Measurements from ENCODE around the gene TOMM7. TPM values are rescaled to one million over a fixed set of nuclear protein-coding genes. Genes with fewer than 3 reads are reported as not detected.

Gene TOMM7
- total and polyA plus RNA-seq, 9 of the 15 experiments (the other 6 are each of a cell fraction or from before 2014, with no cell fraction given) = 283 to 1,717 (median 638) TPM

- Histone ChIP-seq H3K9ac (ENCODE audit: insufficient read depth in 1 of 2, low read depth in 2 of 2, low read length in 2 of 2) (no peak overlapping the region), H3K27ac (ENCODE audit: extremely low read depth, low read depth, low read length) (no peak overlapping the region), H4K20me1 (replicated peaks; ENCODE audit: control insufficient read depth, insufficient read depth, low read length) (no peaks in the 10 kb centered on the region), H3K27me3 (ENCODE audit: control insufficient read depth in 2 of 2, insufficient read depth in 2 of 2, low read length in 2 of 2) (no peaks in the 10 kb centered on the region), H3K4me1 (replicated peaks in 1 of 2; ENCODE audit: control insufficient read depth in 2 of 2, insufficient read depth in 2 of 2, low read length in 2 of 2) (no peaks in the 10 kb centered on the region; a peak in 3 of 5 replicates), H2AFZ (ENCODE audit: low read depth, low read length) (no peak overlapping the region), H3K4me3 (no peak overlapping the region), H3K4me2 (ENCODE audit: insufficient read depth, low read length) (no peak overlapping the region), H3K9me1 (ENCODE audit: control insufficient read depth, insufficient read depth, low read length) (no peaks in the 10 kb centered on the region), H3K36me3 (ENCODE audit: control insufficient read depth, insufficient read depth, low read length) (peaks cover 4% of the 10 kb centered on the region; the same call in 1 of the 3 replicates), H3K79me2 (ENCODE audit: control insufficient read depth, insufficient read depth, low read length) (no peaks in the 10 kb centered on the region), H3K9me3 (replicated peaks; ENCODE audit: control insufficient read depth, insufficient read depth, low read depth, low read length) (no peaks in the 10 kb centered on the region)
- 31% methylated on average over 2 of the region's 2 CpGs for WGBS (ENCODE audit: insufficient coverage, low coverage, missing lambda C conversion rate)
- DNase-seq (ENCODE audit: extremely low read depth in 1 of 4, low spot score in 3 of 4) = no peak
- POLR2A ChIA-PET = interaction anchor here (2.3 to 3.2 kb wide), 2 partner anchors 9 to 11 kb away, joined by 12 to 13 read pairs; no protein-coding TSS in a partner anchor
- FAIRE-seq = no peak
- CTCF ChIA-PET (ENCODE audit: low intra/inter-chr PET ratio) = no interaction called here
- intact Hi-C loops (cut with micrococcal nuclease) (no loop called here), in situ Hi-C loops (cut with MboI) (no loop called here)
- BruUV-seq (replicated peaks) = no TSS peak
- ATAC-seq = no peak
- TF ChIP-seq POLR2G (IDR thresholded peaks at IDR 0.05; ENCODE audit: low read depth, low read length) (0 out of 2 replicates have a peak, but pooled peaks have one; percentile 3), SIN3B (IDR thresholded peaks at IDR 0.05; ENCODE audit: low read depth) (no peak), POLR2AphosphoS2 (IDR thresholded peaks at IDR 0.05; ENCODE audit: low read length) (no peak)
Measured at GRCh38 chr7:22867589-22867988, 44.9 kb upstream of the TOMM7 start.

- Histone ChIP-seq H3K9me1 (ENCODE audit: control insufficient read depth, insufficient read depth, low read length) (no peaks in the 10 kb centered on the region), H3K4me1 (replicated peaks in 1 of 2; ENCODE audit: control insufficient read depth in 2 of 2, insufficient read depth in 2 of 2, low read length in 2 of 2) (no peaks in the 10 kb centered on the region; a peak in 3 of 5 replicates), H3K9ac (ENCODE audit: insufficient read depth in 1 of 2, low read depth in 2 of 2, low read length in 2 of 2) (no peak overlapping the region), H3K4me2 (ENCODE audit: insufficient read depth, low read length) (no peak overlapping the region), H3K79me2 (ENCODE audit: control insufficient read depth, insufficient read depth, low read length) (no peaks in the 10 kb centered on the region), H3K4me3 (no peak overlapping the region), H2AFZ (ENCODE audit: low read depth, low read length) (no peak overlapping the region), H4K20me1 (replicated peaks; ENCODE audit: control insufficient read depth, insufficient read depth, low read length) (no peaks in the 10 kb centered on the region), H3K36me3 (ENCODE audit: control insufficient read depth, insufficient read depth, low read length) (peaks cover 4% of the 10 kb centered on the region; the same call in 1 of the 3 replicates), H3K9me3 (replicated peaks; ENCODE audit: control insufficient read depth, insufficient read depth, low read depth, low read length) (no peaks in the 10 kb centered on the region), H3K27me3 (ENCODE audit: control insufficient read depth in 2 of 2, insufficient read depth in 2 of 2, low read length in 2 of 2) (no peaks in the 10 kb centered on the region), H3K27ac (ENCODE audit: extremely low read depth, low read depth, low read length) (no peak overlapping the region)
- POLR2A ChIA-PET = interaction anchor here (1.1 to 3.2 kb wide), 3 partner anchors 8 to 11 kb away, joined by 7 to 13 read pairs (median 12); no protein-coding TSS in a partner anchor
- intact Hi-C loops (cut with micrococcal nuclease) = no loop called here
- no TSS peak for BruUV-seq (replicated peaks)
- WGBS (ENCODE audit: insufficient coverage, low coverage, missing lambda C conversion rate) = 84% methylated on average over 4 of the region's 4 CpGs
- FAIRE-seq (peak; percentile 15), ATAC-seq (no peak), DNase-seq (ENCODE audit: extremely low read depth in 1 of 4, low spot score in 3 of 4) (no peak)
- CTCF ChIA-PET (ENCODE audit: low intra/inter-chr PET ratio) = no interaction called here
- in situ Hi-C loops (cut with MboI) = no loop called here
- TF ChIP-seq ZHX1 (conservative IDR thresholded peaks at IDR 0.05; ENCODE audit: low read length) (no peak), ZNF76 (CRISPR knock-in tag; IDR thresholded peaks at IDR 0.05; ENCODE audit: borderline replicate concordance) (no peak), BDP1 (IDR thresholded peaks at IDR 0.05; ENCODE audit: insufficient read depth, insufficient read length) (no peak), KDM4B (IDR thresholded peaks at IDR 0.05; ENCODE audit: borderline replicate concordance in 2 of 2, low read depth in 1 of 2) (no peak), BMI1 (IDR thresholded peaks at IDR 0.05; ENCODE audit: low read length) (no peak), PATZ1 (CRISPR knock-in tag; IDR thresholded peaks at IDR 0.05; ENCODE audit: borderline replicate concordance) (no peak), POU5F1 (IDR thresholded peaks at IDR 0.05; ENCODE audit: borderline replicate concordance, low read depth, low read length, partially characterized antibody) (no peak), U2AF2 (optimal IDR thresholded peaks at IDR 0.05; ENCODE audit: low read depth, low read length) (no peak), ZNF764 (CRISPR knock-in tag; IDR thresholded peaks at IDR 0.05; ENCODE audit: low read depth) (no peak)
Measured at GRCh38 chr7:22867003-22867402, 44.4 kb upstream of the TOMM7 start.

All from K562 (cell line).